ENCODE measurements around the gene FAM241B.

FAM241B gene

GRCh38 chr10:69655124-69655867 is 25.2 kb downstream of the FAM241B start:
- TF ChIP-seq TEAD4 (IDR thresholded peaks at IDR 0.05), result no peak
- TF ChIP-seq, protein P1, sequence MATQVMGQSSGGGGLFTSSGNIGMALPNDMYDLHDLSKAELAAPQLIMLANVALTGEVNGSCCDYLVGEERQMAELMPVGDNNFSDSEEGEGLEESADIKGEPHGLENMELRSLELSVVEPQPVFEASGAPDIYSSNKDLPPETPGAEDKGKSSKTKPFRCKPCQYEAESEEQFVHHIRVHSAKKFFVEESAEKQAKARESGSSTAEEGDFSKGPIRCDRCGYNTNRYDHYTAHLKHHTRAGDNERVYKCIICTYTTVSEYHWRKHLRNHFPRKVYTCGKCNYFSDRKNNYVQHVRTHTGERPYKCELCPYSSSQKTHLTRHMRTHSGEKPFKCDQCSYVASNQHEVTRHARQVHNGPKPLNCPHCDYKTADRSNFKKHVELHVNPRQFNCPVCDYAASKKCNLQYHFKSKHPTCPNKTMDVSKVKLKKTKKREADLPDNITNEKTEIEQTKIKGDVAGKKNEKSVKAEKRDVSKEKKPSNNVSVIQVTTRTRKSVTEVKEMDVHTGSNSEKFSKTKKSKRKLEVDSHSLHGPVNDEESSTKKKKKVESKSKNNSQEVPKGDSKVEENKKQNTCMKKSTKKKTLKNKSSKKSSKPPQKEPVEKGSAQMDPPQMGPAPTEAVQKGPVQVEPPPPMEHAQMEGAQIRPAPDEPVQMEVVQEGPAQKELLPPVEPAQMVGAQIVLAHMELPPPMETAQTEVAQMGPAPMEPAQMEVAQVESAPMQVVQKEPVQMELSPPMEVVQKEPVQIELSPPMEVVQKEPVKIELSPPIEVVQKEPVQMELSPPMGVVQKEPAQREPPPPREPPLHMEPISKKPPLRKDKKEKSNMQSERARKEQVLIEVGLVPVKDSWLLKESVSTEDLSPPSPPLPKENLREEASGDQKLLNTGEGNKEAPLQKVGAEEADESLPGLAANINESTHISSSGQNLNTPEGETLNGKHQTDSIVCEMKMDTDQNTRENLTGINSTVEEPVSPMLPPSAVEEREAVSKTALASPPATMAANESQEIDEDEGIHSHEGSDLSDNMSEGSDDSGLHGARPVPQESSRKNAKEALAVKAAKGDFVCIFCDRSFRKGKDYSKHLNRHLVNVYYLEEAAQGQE (IDR thresholded peaks at IDR 0.05; ENCODE audit: low read depth), result no peak

- TF ChIP-seq, protein P1 (IDR thresholded peaks at IDR 0.05; ENCODE audit: low read depth), result no peak
- no peak for TF ChIP-seq FOXM1 (IDR thresholded peaks at IDR 0.05; ENCODE audit: borderline replicate concordance, low read depth)
- TF ChIP-seq, protein P2, sequence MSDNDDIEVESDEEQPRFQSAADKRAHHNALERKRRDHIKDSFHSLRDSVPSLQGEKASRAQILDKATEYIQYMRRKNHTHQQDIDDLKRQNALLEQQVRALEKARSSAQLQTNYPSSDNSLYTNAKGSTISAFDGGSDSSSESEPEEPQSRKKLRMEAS (IDR thresholded peaks at IDR 0.05), result no peak
- TF ChIP-seq RAD21 (IDR thresholded peaks at IDR 0.05; ENCODE audit: low read depth), result no peak
- TF ChIP-seq NFIC (IDR thresholded peaks at IDR 0.05), result no peak
- TF ChIP-seq USF1 (IDR thresholded peaks at IDR 0.05), result no peak
These were observed 26.0 kb downstream of the FAM241B start for GRCh38 chr10:69655868-69656555.

GRCh38 chr10:69656742-69657269 is 26.8 kb downstream of the FAM241B start:
- TF ChIP-seq, protein P1 (IDR thresholded peaks at IDR 0.05; ENCODE audit: low read depth), result no peak
- TF ChIP-seq USF1 (IDR thresholded peaks at IDR 0.05) (no peak), EP300 (IDR thresholded peaks at IDR 0.05; ENCODE audit: borderline replicate concordance) (no peak), NFIC (IDR thresholded peaks at IDR 0.05) (no peak), CREB1 (IDR thresholded peaks at IDR 0.05; ENCODE audit: low read depth) (no peak), YY1 (IDR thresholded peaks at IDR 0.05; ENCODE audit: low read depth) (no peak), ZBTB7A (IDR thresholded peaks at IDR 0.05; ENCODE audit: low read depth) (no peak), RAD21 (IDR thresholded peaks at IDR 0.05; ENCODE audit: low read depth) (no peak), TEAD4 (IDR thresholded peaks at IDR 0.05) (no peak), TCF12 (IDR thresholded peaks at IDR 0.05; ENCODE audit: low read depth) (no peak), CEBPB (IDR thresholded peaks at IDR 0.05) (no peak), FOXM1 (IDR thresholded peaks at IDR 0.05; ENCODE audit: borderline replicate concordance, low read depth) (no peak), EGR1 (IDR thresholded peaks at IDR 0.05) (no peak), TAF1 (IDR thresholded peaks at IDR 0.05; ENCODE audit: low read depth) (no peak)
- TF ChIP-seq, protein P2 (IDR thresholded peaks at IDR 0.05), result no peak

- TF ChIP-seq YY1 (IDR thresholded peaks at IDR 0.05; ENCODE audit: low read depth) (no peak), RAD21 (IDR thresholded peaks at IDR 0.05; ENCODE audit: low read depth) (no peak), USF1 (IDR thresholded peaks at IDR 0.05) (no peak), CREB1 (IDR thresholded peaks at IDR 0.05; ENCODE audit: low read depth) (no peak), ZBTB7A (IDR thresholded peaks at IDR 0.05; ENCODE audit: low read depth) (no peak), CEBPB (IDR thresholded peaks at IDR 0.05) (no peak), FOXM1 (IDR thresholded peaks at IDR 0.05; ENCODE audit: borderline replicate concordance, low read depth) (no peak), TAF1 (IDR thresholded peaks at IDR 0.05; ENCODE audit: low read depth) (no peak), NFIC (IDR thresholded peaks at IDR 0.05) (no peak), EGR1 (IDR thresholded peaks at IDR 0.05) (no peak), TEAD4 (IDR thresholded peaks at IDR 0.05) (no peak), EP300 (IDR thresholded peaks at IDR 0.05; ENCODE audit: borderline replicate concordance) (no peak), TCF12 (IDR thresholded peaks at IDR 0.05; ENCODE audit: low read depth) (no peak)
- TF ChIP-seq, protein P1 (IDR thresholded peaks at IDR 0.05; ENCODE audit: low read depth), result no peak
- TF ChIP-seq, protein P2 (IDR thresholded peaks at IDR 0.05), result no peak
These were observed 27.4 kb downstream of the FAM241B start for GRCh38 chr10:69657430-69657829.
